Measurements from ENCODE around the gene SLC1A2.

DNA sequence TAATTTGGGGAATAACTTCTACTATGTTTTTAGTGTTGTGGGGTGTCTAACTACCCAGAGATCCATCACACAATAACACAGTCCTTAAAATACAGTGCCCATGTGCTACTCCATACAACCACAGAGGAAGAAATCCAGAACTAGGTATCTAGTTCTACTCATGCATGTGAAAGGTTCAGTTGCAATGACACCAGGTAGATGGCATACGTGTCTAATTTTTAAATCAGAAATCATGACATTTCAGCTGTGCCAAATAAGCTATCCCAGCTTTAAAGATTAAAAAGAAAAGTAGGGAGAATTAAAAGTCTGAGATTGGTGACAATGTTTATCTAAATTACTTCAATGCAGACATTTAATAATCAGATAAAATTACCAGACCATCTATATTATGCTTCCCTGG is 158.2 kb downstream of the SLC1A2 start:
- no peak for TF ChIP-seq POLR2A (IDR thresholded peaks at IDR 0.05)
- TF ChIP-seq, protein P1, sequence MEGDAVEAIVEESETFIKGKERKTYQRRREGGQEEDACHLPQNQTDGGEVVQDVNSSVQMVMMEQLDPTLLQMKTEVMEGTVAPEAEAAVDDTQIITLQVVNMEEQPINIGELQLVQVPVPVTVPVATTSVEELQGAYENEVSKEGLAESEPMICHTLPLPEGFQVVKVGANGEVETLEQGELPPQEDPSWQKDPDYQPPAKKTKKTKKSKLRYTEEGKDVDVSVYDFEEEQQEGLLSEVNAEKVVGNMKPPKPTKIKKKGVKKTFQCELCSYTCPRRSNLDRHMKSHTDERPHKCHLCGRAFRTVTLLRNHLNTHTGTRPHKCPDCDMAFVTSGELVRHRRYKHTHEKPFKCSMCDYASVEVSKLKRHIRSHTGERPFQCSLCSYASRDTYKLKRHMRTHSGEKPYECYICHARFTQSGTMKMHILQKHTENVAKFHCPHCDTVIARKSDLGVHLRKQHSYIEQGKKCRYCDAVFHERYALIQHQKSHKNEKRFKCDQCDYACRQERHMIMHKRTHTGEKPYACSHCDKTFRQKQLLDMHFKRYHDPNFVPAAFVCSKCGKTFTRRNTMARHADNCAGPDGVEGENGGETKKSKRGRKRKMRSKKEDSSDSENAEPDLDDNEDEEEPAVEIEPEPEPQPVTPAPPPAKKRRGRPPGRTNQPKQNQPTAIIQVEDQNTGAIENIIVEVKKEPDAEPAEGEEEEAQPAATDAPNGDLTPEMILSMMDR (IDR thresholded peaks at IDR 0.05), result no peak

Data from uterus (tissue), 2 donors.